CD8-positive, alpha-beta memory T cell (primary cell): ENCODE measurements around the gene FBXO10. TPM values are rescaled to one million over a fixed set of nuclear protein-coding genes. Genes with fewer than 3 reads are reported as not detected.

Experiments
- CTCF ChIA-PET: fragments of 350-600 bp; sonication (Branson Sonifier 250); formaldehyde crosslinking; loops from one replicate; lab custom pipeline; 2021; ENCODE audit warnings: antibody characterized with exemption; lab: Charles Lee
- POLR2A ChIA-PET: fragments of 350-600 bp; sonication (Branson Sonifier 250); formaldehyde crosslinking; loops from one replicate; lab custom pipeline; 2021; ENCODE audit warnings: antibody characterized with exemption; lab: Charles Lee
- DNase-seq, 5 donors: peaks; one replicate each; pipeline versions ENCODE4 v3.0.0 to v3.0.0-alpha.2; 2020 to 2022; ENCODE audit warnings: mixed read lengths in 1 of 5
- H3K27ac ChIP-seq: one replicate; pipeline ENCODE4 v1.7.0; 2013; ENCODE audit warnings: low read depth, mild to moderate bottlenecking, low read length, moderate library complexity
- H3K27me3 ChIP-seq: 2 replicates; pipeline ENCODE4 v1.7.0; 2013; ENCODE audit warnings: low read length, mild to moderate bottlenecking; ENCODE audit not compliant: insufficient read depth, poor library complexity, severe bottlenecking
- H3K36me3 ChIP-seq: 2 replicates; pipeline ENCODE4 v1.7.0; 2013; ENCODE audit warnings: mild to moderate bottlenecking, low read length, moderate library complexity; ENCODE audit not compliant: insufficient read depth
- H3K4me1 ChIP-seq: 2 replicates; pipeline ENCODE4 v1.7.0; 2013; ENCODE audit warnings: mild to moderate bottlenecking, low read length, moderate library complexity; ENCODE audit not compliant: insufficient read depth
- H3K4me3 ChIP-seq: 2 replicates; pipeline ENCODE4 v1.7.0; 2013; ENCODE audit warnings: mild to moderate bottlenecking, low read length
- H3K9me3 ChIP-seq: 2 replicates; pipeline ENCODE4 v1.7.0; 2013; ENCODE audit warnings: mild to moderate bottlenecking, low read length
- H3K27ac Mint-ChIP-seq, 8 donors: one replicate each; pipeline ENCODE4 v1.8.0; 2020 to 2021; ENCODE audit warnings: mixed read lengths in 8 of 8, mild to moderate bottlenecking in 6 of 8, inconsistent platforms in 3 of 8, moderate library complexity in 3 of 8
- H3K27me3 Mint-ChIP-seq, 2 donors: one replicate each; pipeline ENCODE4 v1.8.0; 2020 to 2021; ENCODE audit warnings: mixed read lengths in 2 of 2, mild to moderate bottlenecking in 1 of 2, moderate library complexity in 1 of 2
- H3K36me3 Mint-ChIP-seq, 3 donors: one replicate each; pipeline ENCODE4 v1.8.0; 2020 to 2021; ENCODE audit warnings: mixed read lengths in 3 of 3, inconsistent platforms in 1 of 3, mild to moderate bottlenecking in 1 of 3
- H3K4me1 Mint-ChIP-seq, 3 donors: one replicate each; pipeline ENCODE4 v1.8.0; 2020 to 2021; ENCODE audit warnings: mixed read lengths in 3 of 3, inconsistent platforms in 1 of 3, mild to moderate bottlenecking in 1 of 3
- H3K4me3 Mint-ChIP-seq, 7 donors: one replicate each; pipeline ENCODE4 v1.8.0; 2020 to 2021; ENCODE audit warnings: mixed read lengths in 7 of 7, mild to moderate bottlenecking in 6 of 7, moderate library complexity in 4 of 7, inconsistent platforms in 2 of 7
- H3K9me3 Mint-ChIP-seq, 5 donors: one replicate each; pipeline ENCODE4 v1.8.0; 2020 to 2022; ENCODE audit warnings: mixed read lengths in 5 of 5, mild to moderate bottlenecking in 3 of 5, moderate library complexity in 2 of 5, inconsistent platforms in 1 of 5
- polyA plus RNA-seq: library from polyadenylated mRNA; unstranded; fragments of 300-500 nt; fragmentation: Illumina TruSeq; gene quantifications from one replicate; pipeline ENCODE4 v1.2.3, GENCODE V29; 2021
- total RNA-seq, 2 experiments: library from RNA; stranded (reverse); gene quantifications; one replicate each; pipeline ENCODE4 v1.2.3, GENCODE V29; 2021

The FBXO10 gene
- total and polyA plus RNA-seq, 3 experiments from 2014 or later = 0.82 to 2.8 (median 2.3) TPM

DNA sequence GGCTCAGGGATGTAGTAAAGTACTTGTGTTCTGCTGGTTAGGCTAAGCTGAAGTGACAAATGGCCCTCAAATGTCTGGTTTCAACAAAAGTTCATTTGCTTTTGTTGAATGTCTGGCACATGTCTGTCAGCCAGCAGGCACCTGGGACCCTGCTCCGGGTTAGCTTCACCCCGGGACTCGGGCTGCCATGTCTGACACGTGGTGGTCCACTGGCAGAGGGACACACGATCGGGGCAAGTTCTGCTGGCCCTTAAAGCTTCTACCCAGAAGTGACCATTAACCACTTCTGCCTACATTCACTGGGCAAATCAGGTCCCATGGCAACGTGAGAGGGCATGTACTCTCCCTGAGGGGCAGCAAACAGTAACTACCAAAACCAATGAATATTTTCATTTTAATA, 66.6 kb downstream of the FBXO10 start:
- H3K27ac ChIP-seq = no peak overlapping the region
- DNase-seq = no peak
- H3K4me3 Mint-ChIP-seq = no peak overlapping the region
- H3K27me3 Mint-ChIP-seq = peaks cover 0 to 3% of the 10 kb centered on the region in 2 donors
- H3K27me3 ChIP-seq = no peaks in the 10 kb centered on the region
- no peaks in the 10 kb centered on the region for H3K9me3 Mint-ChIP-seq
- no peaks in the 10 kb centered on the region for H3K4me1 ChIP-seq
- no peaks in the 10 kb centered on the region for H3K36me3 ChIP-seq
- H3K4me1 Mint-ChIP-seq = peaks cover 30 to 31% (median 30%) of the 10 kb centered on the region in 3 donors
- peak overlapping the region in 5 of 8 donors; percentile 32 to 97 (median 70) for H3K27ac Mint-ChIP-seq
- ChIA-PET POLR2A (no interaction called here), CTCF (interaction anchor here (1.1 to 1.6 kb wide), 3 partner anchors 19 to 99 kb away, joined by 3 to 4 read pairs (median 4); no protein-coding TSS in a partner anchor)
- no peaks in the 10 kb centered on the region for H3K9me3 ChIP-seq
- peaks cover 2 to 22% (median 3%) of the 10 kb centered on the region in 3 donors for H3K36me3 Mint-ChIP-seq
- no peak overlapping the region for H3K4me3 ChIP-seq

DNA sequence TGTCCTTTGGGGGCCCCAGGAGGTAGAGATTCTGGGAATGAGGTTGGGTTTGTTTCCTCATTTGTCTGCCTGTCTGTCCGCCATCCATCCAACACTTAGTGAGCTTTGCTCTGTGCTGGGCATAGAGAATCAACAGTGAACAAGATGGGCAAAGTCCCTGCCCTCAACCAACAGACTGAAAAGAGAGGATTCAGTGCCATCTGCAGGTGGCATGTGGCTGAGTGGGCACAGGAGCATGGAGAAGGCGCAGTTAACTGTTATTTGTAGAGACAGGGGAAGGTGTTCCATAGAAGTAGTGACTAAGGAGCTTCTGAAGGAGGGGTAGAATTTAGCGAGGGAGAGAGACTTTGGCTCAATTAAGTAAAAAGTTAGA, 67.4 kb downstream of the FBXO10 start:
- Histone ChIP-seq H3K27me3 (no peaks in the 10 kb centered on the region), H3K9me3 (no peaks in the 10 kb centered on the region), H3K36me3 (no peaks in the 10 kb centered on the region), H3K4me3 (no peak overlapping the region), H3K27ac (no peak overlapping the region), H3K4me1 (no peaks in the 10 kb centered on the region)
- no peak for DNase-seq
- CTCF ChIA-PET = interaction anchor here (1.1 to 1.6 kb wide), 3 partner anchors 19 to 98 kb away, joined by 3 to 4 read pairs (median 4); no protein-coding TSS in a partner anchor
- POLR2A ChIA-PET = no interaction called here
- no peaks in the 10 kb centered on the region for H3K9me3 Mint-ChIP-seq
- H3K36me3 Mint-ChIP-seq = peaks cover 4 to 27% (median 4%) of the 10 kb centered on the region in 3 donors
- peaks cover 29 to 35% (median 34%) of the 10 kb centered on the region in 3 donors for H3K4me1 Mint-ChIP-seq
- peak overlapping the region in 1 of 7 donors; percentile 1 for H3K4me3 Mint-ChIP-seq
- peaks cover 0 to 3% of the 10 kb centered on the region in 2 donors for H3K27me3 Mint-ChIP-seq
- peak overlapping the region in 7 of 8 donors; percentile 10 to 97 (median 70) for H3K27ac Mint-ChIP-seq

DNA sequence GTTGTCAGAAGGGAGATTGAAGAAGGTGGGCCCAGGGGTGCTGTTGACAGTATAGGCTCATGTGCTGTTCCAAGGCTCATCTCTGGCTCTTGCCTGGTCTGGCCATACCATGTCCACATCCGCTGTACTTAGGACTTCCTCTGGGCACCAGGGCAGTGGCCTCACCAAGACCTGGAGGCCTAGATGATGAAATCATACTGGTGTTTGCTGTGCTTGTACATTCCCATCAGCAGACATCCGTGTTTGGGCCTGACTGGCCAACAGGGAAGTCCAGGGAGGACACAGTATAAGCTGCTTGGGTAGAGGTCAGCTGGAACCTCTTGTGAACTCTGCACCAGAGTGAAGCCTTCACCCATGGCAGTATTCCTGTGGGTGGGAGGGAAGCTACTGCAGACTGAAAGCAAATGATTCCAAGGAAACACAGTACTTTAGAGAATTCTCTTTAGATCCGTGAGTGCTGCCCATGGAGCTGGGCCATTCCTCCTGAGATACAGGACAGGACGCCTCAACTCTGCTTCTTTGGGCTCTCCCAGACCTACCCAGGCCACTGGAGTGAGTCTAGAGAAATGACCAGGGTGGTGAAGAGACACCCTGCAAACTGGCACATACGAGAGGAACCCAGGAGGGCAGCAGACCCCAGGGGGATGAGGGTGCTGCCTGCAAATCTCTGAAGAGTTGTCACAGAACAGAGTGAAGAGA, 67.9 kb downstream of the FBXO10 start:
- Mint-ChIP-seq H3K4me1 (peaks cover 34 to 40% (median 37%) of the 10 kb centered on the region in 3 donors), H3K27me3 (peaks cover 0 to 3% of the 10 kb centered on the region in 2 donors), H3K4me3 (peak overlapping the region in 4 of 7 donors; percentile 23 to 86 (median 66)), H3K36me3 (peaks cover 8 to 32% (median 9%) of the 10 kb centered on the region in 3 donors), H3K27ac (peak overlapping the region in 7 of 8 donors; percentile 10 to 97 (median 82)), H3K9me3 (no peaks in the 10 kb centered on the region)
- Histone ChIP-seq H3K36me3 (no peaks in the 10 kb centered on the region), H3K4me1 (no peaks in the 10 kb centered on the region), H3K27me3 (no peaks in the 10 kb centered on the region), H3K4me3 (no peak overlapping the region), H3K9me3 (no peaks in the 10 kb centered on the region), H3K27ac (no peak overlapping the region)
- CTCF ChIA-PET = interaction anchor here (1.1 to 1.6 kb wide), 2 partner anchors 20 to 98 kb away, joined by 3 to 4 read pairs; no protein-coding TSS in a partner anchor
- POLR2A ChIA-PET = no interaction called here
- DNase-seq = no peak

DNA sequence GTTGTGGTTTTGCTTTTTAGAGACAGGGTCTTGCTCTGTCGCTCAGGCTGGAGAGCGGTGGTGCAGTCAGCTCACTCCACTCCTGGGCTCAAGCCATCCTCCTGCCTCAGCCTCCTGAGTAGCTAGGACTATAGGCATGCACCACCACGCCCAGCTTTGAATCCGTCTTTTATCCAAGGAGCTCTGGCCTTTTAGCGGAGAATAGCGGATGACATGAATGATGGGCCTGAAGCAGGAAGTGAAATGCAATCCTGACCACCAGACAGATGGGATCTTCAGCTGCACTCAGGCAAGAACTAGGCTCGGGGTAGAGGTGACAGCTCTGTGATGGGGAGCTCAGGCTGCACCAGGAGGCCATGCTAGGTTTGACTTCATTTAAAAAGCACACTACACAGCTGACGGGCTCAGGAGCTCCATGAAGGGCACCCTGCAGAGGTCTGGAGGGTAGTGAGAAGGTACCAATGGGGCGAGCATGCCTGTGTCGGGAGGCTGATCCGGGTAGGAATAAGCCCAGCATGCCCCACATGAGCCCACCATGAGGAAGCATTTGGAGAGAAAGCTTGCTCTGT, 68.5 kb downstream of the FBXO10 start:
- Histone ChIP-seq H3K27ac (no peak overlapping the region), H3K4me1 (no peaks in the 10 kb centered on the region), H3K27me3 (no peaks in the 10 kb centered on the region), H3K9me3 (no peaks in the 10 kb centered on the region), H3K4me3 (no peak overlapping the region), H3K36me3 (peaks cover 4% of the 10 kb centered on the region)
- Mint-ChIP-seq H3K4me1 (peaks cover 33 to 42% (median 37%) of the 10 kb centered on the region in 3 donors), H3K36me3 (peaks cover 12 to 38% (median 16%) of the 10 kb centered on the region in 3 donors), H3K27ac (peak overlapping the region in 7 of 8 donors; percentile 23 to 99 (median 94)), H3K9me3 (no peaks in the 10 kb centered on the region), H3K4me3 (peak overlapping the region in 6 of 7 donors; percentile 23 to 86 (median 64)), H3K27me3 (peaks cover 0 to 3% of the 10 kb centered on the region in 2 donors)
- no peak for DNase-seq
- ChIA-PET POLR2A (no interaction called here), CTCF (interaction anchor here (1.6 kb wide), 1 partner anchor 97 kb away, joined by 3 read pairs; no protein-coding TSS in a partner anchor)

DNA sequence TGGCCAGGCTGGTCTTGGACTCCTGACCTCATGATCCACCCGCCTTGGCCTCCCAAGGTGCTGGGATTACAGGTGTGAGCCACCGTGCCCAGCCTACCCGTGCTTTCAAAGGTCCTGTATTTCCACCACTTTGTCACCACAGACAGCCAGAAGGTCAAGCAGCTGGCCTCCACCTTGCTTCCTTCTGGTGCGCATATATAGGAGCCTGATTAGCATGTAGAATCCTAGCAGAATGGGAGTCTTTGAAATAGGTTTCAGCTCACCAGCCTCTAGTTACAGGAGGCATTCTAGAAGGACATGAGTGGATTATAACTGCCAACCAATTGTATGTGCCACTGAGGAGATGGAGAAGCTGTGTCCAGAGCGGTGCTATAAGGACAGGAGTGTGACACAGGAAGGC, 71.6 kb downstream of the FBXO10 start:
- H3K4me3 ChIP-seq = no peak overlapping the region
- no peaks in the 10 kb centered on the region for H3K27me3 ChIP-seq
- ChIA-PET CTCF (no interaction called here), POLR2A (interaction anchor here (1.0 kb wide), 1 partner anchor 19 kb away, joined by 3 read pairs; the partner anchor contains the start of gene POLR1E)
- H3K27me3 Mint-ChIP-seq = peaks cover 0 to 2% of the 10 kb centered on the region in 2 donors
- peak overlapping the region; percentile 34 to 99 (median 96) for H3K27ac Mint-ChIP-seq
- peaks cover 21% of the 10 kb centered on the region for H3K36me3 ChIP-seq
- no peaks in the 10 kb centered on the region for H3K9me3 Mint-ChIP-seq
- peaks cover 26 to 64% (median 28%) of the 10 kb centered on the region in 3 donors for H3K36me3 Mint-ChIP-seq
- H3K9me3 ChIP-seq = no peaks in the 10 kb centered on the region
- no peak for DNase-seq
- no peaks in the 10 kb centered on the region for H3K4me1 ChIP-seq
- H3K4me1 Mint-ChIP-seq = peaks cover 30 to 37% (median 31%) of the 10 kb centered on the region in 3 donors
- H3K4me3 Mint-ChIP-seq = peak overlapping the region; percentile 41 to 90 (median 86)
- peak overlapping the region; percentile 54 for H3K27ac ChIP-seq

DNA sequence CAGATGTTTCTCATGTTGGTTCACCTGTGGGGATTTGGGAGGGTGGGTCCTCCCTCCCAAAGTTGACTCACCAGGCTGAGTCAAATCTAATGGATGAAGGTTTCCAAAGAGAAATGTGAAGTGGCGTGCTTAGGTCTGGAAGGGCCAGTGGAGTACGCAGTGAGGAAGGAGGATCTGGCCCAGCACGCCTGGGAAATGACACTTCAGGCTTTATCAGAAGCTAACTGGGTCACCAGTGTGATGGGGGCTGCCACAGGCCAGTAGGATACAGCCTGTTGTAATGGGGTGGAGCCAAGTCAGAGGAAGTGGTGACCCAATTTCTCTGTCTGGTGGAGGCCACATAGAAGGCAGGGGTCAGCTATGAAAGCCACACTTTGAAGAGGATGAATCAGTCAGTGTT, 72.4 kb downstream of the FBXO10 start:
- Histone ChIP-seq H3K27ac (peak overlapping the region; percentile 1), H3K9me3 (no peaks in the 10 kb centered on the region), H3K4me1 (no peaks in the 10 kb centered on the region), H3K36me3 (peaks cover 21% of the 10 kb centered on the region), H3K27me3 (no peaks in the 10 kb centered on the region), H3K4me3 (no peak overlapping the region)
- peaks cover 29 to 37% (median 30%) of the 10 kb centered on the region in 3 donors for H3K4me1 Mint-ChIP-seq
- ChIA-PET POLR2A (interaction anchor here (1.0 kb wide), 1 partner anchor 18 kb away, joined by 3 read pairs; the partner anchor contains the start of gene POLR1E), CTCF (no interaction called here)
- H3K27ac Mint-ChIP-seq = peak overlapping the region; percentile 82 to 99 (median 96)
- peak overlapping the region; percentile 63 to 90 (median 86) for H3K4me3 Mint-ChIP-seq
- peak in 4 of 5 donors; percentile 41 to 73 (median 70) for DNase-seq
- H3K27me3 Mint-ChIP-seq = peaks cover 0 to under 1% of the 10 kb centered on the region in 2 donors
- H3K9me3 Mint-ChIP-seq = no peaks in the 10 kb centered on the region
- H3K36me3 Mint-ChIP-seq = peaks cover 26 to 70% (median 26%) of the 10 kb centered on the region in 3 donors

DNA sequence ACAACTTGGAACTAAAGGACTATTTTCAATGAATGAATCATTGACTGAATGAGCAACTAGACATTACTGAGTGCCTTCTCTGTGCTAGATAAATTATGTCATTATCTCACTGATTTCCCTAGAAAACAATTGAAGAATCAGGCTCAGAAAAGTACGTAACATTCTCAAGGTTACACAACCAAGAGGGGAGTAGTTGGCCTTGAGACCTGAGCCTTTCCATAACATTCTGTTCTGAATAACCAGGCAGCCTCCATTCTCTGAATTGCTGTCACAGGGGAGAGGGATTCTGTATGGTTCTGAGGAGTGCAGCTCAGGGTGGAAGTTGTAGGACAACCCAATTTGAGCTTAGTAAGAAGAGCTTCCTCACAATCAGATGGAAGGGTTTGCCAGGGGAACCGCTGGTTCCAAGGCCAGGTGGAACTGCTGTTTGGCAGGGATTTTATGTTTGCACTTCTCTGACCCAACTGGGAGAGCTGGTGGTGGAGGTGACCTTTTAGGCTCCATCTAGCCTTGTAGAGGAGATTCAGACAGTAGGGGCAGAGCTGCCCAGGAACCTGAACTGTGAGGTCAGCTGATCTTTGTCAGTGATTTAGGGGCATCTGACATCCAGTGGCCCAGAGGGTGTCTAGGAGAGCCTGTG, 74.1 kb downstream of the FBXO10 start:
- Mint-ChIP-seq H3K9me3 (no peaks in the 10 kb centered on the region), H3K4me1 (peaks cover 21 to 30% (median 27%) of the 10 kb centered on the region in 3 donors), H3K4me3 (peak overlapping the region in 2 of 7 donors; percentile 12 to 29), H3K27ac (peak overlapping the region in 7 of 8 donors; percentile 79 to 99 (median 97)), H3K36me3 (peaks cover 28 to 76% (median 33%) of the 10 kb centered on the region in 3 donors), H3K27me3 (no peaks in the 10 kb centered on the region)
- Histone ChIP-seq H3K36me3 (peaks cover 28% of the 10 kb centered on the region), H3K4me3 (no peak overlapping the region), H3K27me3 (no peaks in the 10 kb centered on the region), H3K9me3 (no peaks in the 10 kb centered on the region), H3K4me1 (no peaks in the 10 kb centered on the region), H3K27ac (no peak overlapping the region)
- POLR2A ChIA-PET = no interaction called here
- DNase-seq = no peak
- CTCF ChIA-PET = no interaction called here
